MM.1S (cell line): ENCODE data around the gene RXRA.

ENCODE experiments used
- DNase-seq: peaks from one replicate; pipeline ENCODE4 v3.0.0-alpha.2; 2015
- H2AFZ ChIP-seq: fragments of 300-600 bp; sonication (generic); 2 replicates; pipeline ENCODE4 v1.6.0; 2016; ENCODE audit warnings: antibody characterized with exemption, low read length
- H3F3A ChIP-seq: fragments of 300-600 bp; sonication (generic); 2 replicates; pipeline ENCODE4 v1.6.1; 2016; ENCODE audit warnings: mild to moderate bottlenecking, antibody characterized with exemption, low read length, moderate library complexity, mixed read lengths; ENCODE audit not compliant: insufficient read depth
- H3K27ac ChIP-seq: fragments of 300-600 bp; sonication (generic); 2 replicates; pipeline ENCODE4 v1.5.1; 2016; ENCODE audit warnings: mild to moderate bottlenecking, low read length
- H3K27me3 ChIP-seq: fragments of 300-600 bp; sonication (generic); replicated peaks from 2 replicates; pipeline ENCODE4 v1.6.0; 2016; ENCODE audit warnings: low read length; ENCODE audit not compliant: insufficient read depth
- H3K36me3 ChIP-seq: fragments of 300-600 bp; sonication (generic); replicated peaks from 2 replicates; pipeline ENCODE4 v1.6.1; 2016; ENCODE audit warnings: mild to moderate bottlenecking, low read length, mixed read lengths; ENCODE audit not compliant: insufficient read depth
- H3K4me1 ChIP-seq: fragments of 300-600 bp; sonication (generic); 2 replicates; pipeline ENCODE4 v1.6.1; 2016; ENCODE audit warnings: low read length, mixed read lengths
- H3K4me2 ChIP-seq: fragments of 300-600 bp; sonication (generic); 2 replicates; pipeline ENCODE4 v1.6.0; 2016; ENCODE audit warnings: low read depth, low read length
- H3K4me3 ChIP-seq: fragments of 300-600 bp; sonication (generic); 2 replicates; pipeline ENCODE4 v1.5.1; 2016; ENCODE audit warnings: low read length, mixed read lengths
- H3K79me2 ChIP-seq: fragments of 300-600 bp; sonication (generic); 2 replicates; pipeline ENCODE4 v1.6.1; 2016; ENCODE audit warnings: mixed run types, low read length, mixed read lengths
- H3K9ac ChIP-seq: fragments of 300-600 bp; sonication (generic); 2 replicates; pipeline ENCODE4 v1.6.1; 2016; ENCODE audit warnings: low read length, mixed read lengths
- H3K9me2 ChIP-seq: fragments of 300-600 bp; sonication (generic); replicated peaks from 2 replicates; pipeline ENCODE4 v1.6.1; 2016; ENCODE audit warnings: mild to moderate bottlenecking, low read length, mixed read lengths; ENCODE audit not compliant: insufficient read depth
- H3K9me3 ChIP-seq: fragments of 300-600 bp; sonication (generic); replicated peaks from 2 replicates; pipeline ENCODE4 v1.6.1; 2016; ENCODE audit warnings: mild to moderate bottlenecking, low read length, mixed read lengths; ENCODE audit not compliant: insufficient read depth
- H4K20me1 ChIP-seq: fragments of 300-600 bp; sonication (generic); 2 replicates; pipeline ENCODE4 v1.6.1; 2016; ENCODE audit warnings: mild to moderate bottlenecking, low read length, moderate library complexity, mixed read lengths; ENCODE audit not compliant: insufficient read depth
- CTCF ChIP-seq: fragments of 300-600 bp; sonication (generic); IDR thresholded peaks from 2 replicates; pipeline ENCODE4 v1.5.1; 2016; ENCODE audit warnings: antibody characterized with exemption, low read length, mixed read lengths
- EZH2 ChIP-seq: fragments of 300-600 bp; sonication (generic); optimal IDR thresholded peaks from 2 replicates; pipeline ENCODE3; 2017; ENCODE audit warnings: low read depth, mild to moderate bottlenecking, antibody characterized with exemption, low read length, mixed read lengths
- EZH2phosphoT487 ChIP-seq: fragments of 300-600 bp; sonication (generic); IDR thresholded peaks from 2 replicates; pipeline ENCODE4 v1.6.1; 2018; ENCODE audit warnings: antibody characterized with exemption, low read length

Gene RXRA

DNA sequence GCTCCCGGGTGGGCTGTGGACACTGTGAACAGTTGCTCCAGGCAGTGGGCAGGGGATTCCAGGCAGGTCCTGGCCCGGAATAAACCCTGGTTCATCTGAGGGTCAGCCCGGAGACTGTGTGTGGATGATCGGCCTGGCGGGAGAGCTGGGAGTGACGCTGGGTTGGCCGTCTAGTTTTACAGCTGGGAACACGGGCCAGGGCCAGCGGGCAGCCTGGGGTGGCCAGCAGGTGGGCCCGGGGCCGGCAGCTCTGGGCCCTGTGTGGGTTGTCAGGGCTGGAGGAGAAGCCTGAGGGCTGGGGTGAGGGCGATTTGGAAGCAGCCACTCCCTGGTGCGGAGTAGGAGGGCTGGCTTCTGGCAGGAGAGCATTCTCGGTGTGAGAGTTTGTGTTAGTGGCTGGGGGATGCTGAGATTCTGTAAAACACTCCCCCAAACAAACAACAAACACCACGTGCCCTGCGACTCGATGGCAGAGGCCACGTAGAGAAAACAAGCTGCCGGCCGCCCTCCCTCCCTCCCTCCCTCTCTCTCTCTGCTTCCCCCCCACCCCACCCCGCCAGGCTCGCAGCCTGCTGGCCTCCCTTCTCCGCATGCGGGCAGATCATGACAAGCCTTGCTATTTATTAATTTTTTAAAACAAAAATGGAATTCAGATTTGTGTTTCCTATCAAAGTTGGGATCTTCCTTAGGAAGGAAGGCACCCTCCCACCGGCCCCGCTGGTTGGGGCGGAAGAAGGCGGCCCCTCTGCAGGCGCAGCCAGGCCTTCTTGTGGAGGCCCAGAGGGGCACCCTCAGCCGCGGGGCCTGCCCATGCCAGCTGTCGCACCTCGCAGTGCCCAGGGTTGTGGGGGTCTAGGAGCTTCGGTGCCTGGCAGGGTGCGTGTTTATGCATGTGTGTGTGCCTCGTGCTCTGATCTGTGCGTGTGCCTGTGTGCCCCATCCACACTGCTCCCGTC lies 49.5 kb downstream of the RXRA start:
- H3K9ac ChIP-seq: no peak overlapping the region
- H3K9me2 ChIP-seq: no peaks in the 10 kb centered on the region

GRCh38 chr9:134376386-134377142 lies 50.3 kb downstream of the RXRA start:
- Histone ChIP-seq H3K9me2 (no peaks in the 10 kb centered on the region), H4K20me1 (no peaks in the 10 kb centered on the region), H3K9me3 (no peaks in the 10 kb centered on the region), H3K79me2 (no peaks in the 10 kb centered on the region; the same call in 1 of the 2 replicates), H3K27me3 (no peaks in the 10 kb centered on the region), H3K36me3 (no peaks in the 10 kb centered on the region), H3F3A (no peaks in the 10 kb centered on the region), H3K4me1 (no peaks in the 10 kb centered on the region), H3K4me2 (no peak overlapping the region), H3K27ac (no peak overlapping the region), H2AFZ (no peak overlapping the region), H3K9ac (no peak overlapping the region), H3K4me3 (no peak overlapping the region)
- TF ChIP-seq CTCF (no peak), EZH2phosphoT487 (no peak), EZH2 (no peak)
- DNase-seq: no peak

More for the DNA sequence above, 49.5 kb downstream of the RXRA start:
- no peak overlapping the region for H3K27ac ChIP-seq
- no peaks in the 10 kb centered on the region for H3K9me3 ChIP-seq
- no peaks in the 10 kb centered on the region for H4K20me1 ChIP-seq
- H3K4me2 ChIP-seq: no peak overlapping the region
- no peaks in the 10 kb centered on the region for H3F3A ChIP-seq
- TF ChIP-seq CTCF (no peak), EZH2 (no peak), EZH2phosphoT487 (no peak)
- no peak overlapping the region for H2AFZ ChIP-seq
- no peak for DNase-seq
- no peak overlapping the region for H3K4me3 ChIP-seq
- H3K79me2 ChIP-seq: no peaks in the 10 kb centered on the region; the same call in 1 of the 2 replicates
- H3K36me3 ChIP-seq: no peaks in the 10 kb centered on the region
- H3K27me3 ChIP-seq: no peaks in the 10 kb centered on the region
- H3K4me1 ChIP-seq: no peaks in the 10 kb centered on the region

DNA sequence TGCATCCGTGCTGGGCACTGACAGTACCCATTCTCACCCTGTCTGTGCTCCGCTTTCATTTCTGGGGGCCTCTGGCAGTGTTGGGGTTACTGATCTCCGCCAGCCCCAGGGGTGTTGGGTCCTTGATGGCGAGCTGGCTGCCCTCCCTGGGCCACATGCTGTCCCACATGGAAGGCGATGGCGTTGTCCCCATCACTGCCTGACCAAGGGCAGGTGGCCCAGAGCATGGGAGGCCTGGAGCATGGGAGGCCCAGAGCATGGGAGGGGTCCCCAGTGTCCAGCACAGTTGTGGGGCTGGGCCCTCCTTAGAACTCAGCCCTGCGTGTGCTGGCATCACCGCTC lies 50.9 kb downstream of the RXRA start:
- TF ChIP-seq EZH2phosphoT487: no peak
- no peak for TF ChIP-seq EZH2
- no peak for TF ChIP-seq CTCF
- H3K4me1 ChIP-seq: no peaks in the 10 kb centered on the region
- H3F3A ChIP-seq: no peaks in the 10 kb centered on the region
- no peak overlapping the region for H2AFZ ChIP-seq
- no peak overlapping the region for H3K4me2 ChIP-seq
- no peak for DNase-seq
- no peak overlapping the region for H3K9ac ChIP-seq
- no peaks in the 10 kb centered on the region for H4K20me1 ChIP-seq
- H3K9me2 ChIP-seq: no peaks in the 10 kb centered on the region
- H3K27me3 ChIP-seq: no peaks in the 10 kb centered on the region
- no peaks in the 10 kb centered on the region for H3K36me3 ChIP-seq
- no peak overlapping the region for H3K27ac ChIP-seq
- H3K9me3 ChIP-seq: no peaks in the 10 kb centered on the region
- no peak overlapping the region for H3K4me3 ChIP-seq
- H3K79me2 ChIP-seq: no peaks in the 10 kb centered on the region; the same call in 1 of the 2 replicates
